Glutamatergic neuron (in vitro differentiated cells): ENCODE results near the gene C14orf39. TPM values are rescaled to one million over a fixed set of nuclear protein-coding genes. Genes with fewer than 3 reads are reported as not detected.
A peak's percentile ranks its signal among the peaks of the same experiment; 100 is the strongest.

ENCODE experiments used
- DNase-seq: peaks from one replicate; pipeline ENCODE4 v3.0.0; 2022
- H3K27ac Mint-ChIP-seq: one replicate; pipeline ENCODE4 v1.8.0; 2020; ENCODE audit warnings: mild to moderate bottlenecking, mixed read lengths, inconsistent platforms; ENCODE audit not compliant: unreplicated experiment
- H3K27me3 Mint-ChIP-seq: one replicate; pipeline ENCODE4 v1.8.0; 2020; ENCODE audit warnings: mild to moderate bottlenecking, moderate library complexity, mixed read lengths, inconsistent platforms; ENCODE audit not compliant: unreplicated experiment
- H3K36me3 Mint-ChIP-seq: one replicate; pipeline ENCODE4 v1.8.0; 2020; ENCODE audit warnings: mild to moderate bottlenecking, mixed read lengths, inconsistent platforms; ENCODE audit not compliant: unreplicated experiment
- H3K4me1 Mint-ChIP-seq: one replicate; pipeline ENCODE4 v1.8.0; 2020; ENCODE audit warnings: mild to moderate bottlenecking, low read depth, mixed read lengths, inconsistent platforms; ENCODE audit not compliant: unreplicated experiment
- H3K4me3 Mint-ChIP-seq: one replicate; pipeline ENCODE4 v1.8.0; 2020; ENCODE audit warnings: mild to moderate bottlenecking, mixed read lengths, inconsistent platforms; ENCODE audit not compliant: unreplicated experiment
- H3K9me3 Mint-ChIP-seq: one replicate; pipeline ENCODE4 v1.8.0; 2020; ENCODE audit warnings: mild to moderate bottlenecking, moderate library complexity, mixed read lengths, inconsistent platforms; ENCODE audit not compliant: unreplicated experiment
- CTCF ChIP-seq: fragments of 200-600 bp; sonication (generic); IDR thresholded peaks from one replicate; pipeline ENCODE4 v1.5.0; 2021; ENCODE audit not compliant: partially characterized antibody, unreplicated experiment
- long read RNA-seq: library from polyadenylated mRNA; unstranded; transcript quantifications from one replicate; pipeline ENCODE4 v2.0.0, GENCODE V29; 2020; ENCODE audit not compliant: unreplicated experiment
- total RNA-seq: library from RNA; stranded (reverse); fragmentation: NEBNext Ultra II Directional; extraction: Animal tissue kit (Norgen Biotek cat#: 25700); gene quantifications from one replicate; pipeline ENCODE4 v1.2.1, GENCODE V29; 2021; ENCODE audit not compliant: unreplicated experiment

Gene C14orf39
- total RNA-seq, result 1.4 TPM
- long read RNA-seq, result 0 reads

- H3K9me3 Mint-ChIP-seq, result no peaks in the 10 kb centered on the region
- H3K27me3 Mint-ChIP-seq, result no peaks in the 10 kb centered on the region
- H3K4me1 Mint-ChIP-seq, result no peaks in the 10 kb centered on the region
- no peak for TF ChIP-seq CTCF
- H3K36me3 Mint-ChIP-seq, result no peaks in the 10 kb centered on the region
- DNase-seq, result peak; percentile 84
- peak within 1 kb of the TSS; percentile 83 for H3K4me3 Mint-ChIP-seq
- peak within 1 kb of the TSS; percentile 31 for H3K27ac Mint-ChIP-seq
Observed at GRCh38 chr14:60485598-60486251, at the start of gene C14orf39. Gene C14orf39, minus strand, starts transcription at chr14:60486063. Its CDS starts 985 bp downstream, at chr14:60485078.

GRCh38 chr14:60532442-60532841 lies 46.6 kb upstream of the C14orf39 start:
- DNase-seq, result no peak
- peaks cover 4% of the 10 kb centered on the region for H3K27me3 Mint-ChIP-seq
- no peak overlapping the region for H3K4me3 Mint-ChIP-seq
- no peaks in the 10 kb centered on the region for H3K9me3 Mint-ChIP-seq
- H3K36me3 Mint-ChIP-seq, result no peaks in the 10 kb centered on the region
- H3K4me1 Mint-ChIP-seq, result no peaks in the 10 kb centered on the region
- no peak for TF ChIP-seq CTCF
- no peak overlapping the region for H3K27ac Mint-ChIP-seq

- H3K4me1 Mint-ChIP-seq, result no peaks in the 10 kb centered on the region
- no peaks in the 10 kb centered on the region for H3K9me3 Mint-ChIP-seq
- H3K27me3 Mint-ChIP-seq, result peaks cover 15% of the 10 kb centered on the region
- no peak for TF ChIP-seq CTCF
- peak overlapping the region; percentile 73 for H3K4me3 Mint-ChIP-seq
- no peaks in the 10 kb centered on the region for H3K36me3 Mint-ChIP-seq
- peak overlapping the region; percentile 29 for H3K27ac Mint-ChIP-seq
- peak; percentile 52 for DNase-seq
Observed at GRCh38 chr14:60515511-60516289, 29.8 kb upstream of the C14orf39 start.

- DNase-seq, result peak; percentile 77
- Mint-ChIP-seq H3K4me1 (no peaks in the 10 kb centered on the region), H3K36me3 (no peaks in the 10 kb centered on the region), H3K27me3 (peaks cover 17% of the 10 kb centered on the region), H3K4me3 (peak overlapping the region; percentile 86), H3K9me3 (no peaks in the 10 kb centered on the region), H3K27ac (no peak overlapping the region)
- TF ChIP-seq CTCF, result peak; percentile 77
Observed at GRCh38 chr14:60514741-60515491, 29.1 kb upstream of the C14orf39 start.

GRCh38 chr14:60514378-60514740 lies 28.5 kb upstream of the C14orf39 start:
- TF ChIP-seq CTCF, result no peak
- Mint-ChIP-seq H3K4me1 (no peaks in the 10 kb centered on the region), H3K27me3 (peaks cover 20% of the 10 kb centered on the region), H3K9me3 (peaks cover 3% of the 10 kb centered on the region), H3K4me3 (peak overlapping the region; percentile 86), H3K27ac (no peak overlapping the region), H3K36me3 (no peaks in the 10 kb centered on the region)
- no peak for DNase-seq
